Dedifferentiated amniotic fluid mesenchymal stem cell (primary cell): Measurements from ENCODE around the gene LDLRAD4.
"Not testable (repeated sequence)": the region's sequence is repeated elsewhere in the genome, so short reads cannot be mapped to it uniquely, and the experiment has no call there.

Experiments used
- DNase-seq: peaks from one replicate; pipeline ENCODE4 v3.0.0-alpha.2; 2016; ENCODE audit errors: extremely low spot score

The LDLRAD4 gene

DNA sequence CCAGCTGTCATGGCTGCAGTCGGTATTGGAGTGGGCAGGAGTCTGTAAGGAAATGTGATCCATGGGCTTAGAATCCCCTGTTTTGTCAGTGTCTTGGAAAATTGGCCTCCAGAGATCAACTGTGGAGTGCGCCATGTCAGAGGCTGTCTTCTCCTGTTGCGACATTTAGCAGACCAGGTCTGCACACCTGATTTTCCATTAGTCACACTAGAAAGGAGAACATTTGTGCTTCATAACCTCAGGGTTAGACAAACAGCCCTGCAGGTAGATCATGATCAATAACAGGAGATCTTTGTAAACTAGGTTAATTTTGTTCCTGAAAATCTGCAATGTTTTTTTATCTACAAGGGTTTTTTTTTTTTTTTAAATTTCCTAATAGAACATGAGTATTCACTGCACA lies 28.0 kb downstream of the LDLRAD4 start:
- DNase-seq = no peak

DNA sequence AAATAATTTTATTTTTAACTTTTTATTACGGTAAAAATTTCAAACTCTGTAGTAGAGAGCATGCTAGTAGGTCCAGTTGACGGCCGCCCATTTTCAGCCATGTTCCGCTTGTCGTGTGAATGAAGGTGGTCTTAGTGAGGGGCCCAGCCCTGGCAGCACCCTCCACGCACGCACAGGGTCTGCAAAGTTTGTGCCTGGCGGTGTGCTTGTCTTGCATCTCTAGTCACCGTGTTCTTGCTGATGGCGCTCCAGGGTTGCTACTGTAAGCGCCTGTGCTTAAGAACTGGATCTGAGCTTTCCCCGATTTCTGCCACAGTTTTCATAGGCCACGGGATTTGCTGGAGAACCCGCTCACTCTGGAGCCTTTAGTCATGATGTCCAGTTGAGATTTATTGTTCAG lies 28.9 kb downstream of the LDLRAD4 start:
- DNase-seq = no peak

DNA sequence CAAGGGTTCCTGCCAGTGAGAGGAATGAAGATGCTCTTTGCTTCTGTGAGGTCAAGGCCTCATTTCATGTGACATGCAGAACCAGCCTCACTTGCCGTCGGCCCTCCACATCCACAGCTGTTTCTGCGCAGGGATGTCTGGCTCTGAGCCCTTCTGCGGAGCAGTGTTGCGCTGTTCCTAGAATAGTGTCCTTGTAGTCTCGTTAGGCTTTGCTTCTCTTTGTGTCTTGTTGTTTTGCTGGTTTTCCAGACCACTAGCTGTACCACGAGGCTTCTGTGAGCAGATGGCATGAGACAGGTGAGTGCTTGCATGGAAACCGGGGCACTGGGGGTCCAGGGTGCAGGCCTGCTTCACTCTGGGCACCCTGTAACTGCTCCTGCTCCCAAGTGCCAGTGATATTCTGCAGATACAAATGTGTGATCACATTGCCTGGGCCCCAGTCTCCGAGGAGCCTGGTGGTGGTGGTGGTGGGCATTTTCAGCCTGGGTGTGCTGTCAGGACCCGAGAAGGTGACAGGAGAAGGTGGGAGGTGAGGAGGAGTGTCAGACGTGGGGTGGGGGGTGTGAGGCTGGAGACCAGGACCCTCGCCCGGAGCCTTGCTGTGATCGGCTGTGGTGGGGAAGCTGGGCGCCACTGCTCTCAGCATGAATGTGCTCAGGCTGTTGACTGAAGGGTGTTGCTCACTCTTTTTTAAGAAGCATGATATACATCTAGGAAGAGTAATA lies 34.3 kb downstream of the LDLRAD4 start:
- no peak for DNase-seq

DNA sequence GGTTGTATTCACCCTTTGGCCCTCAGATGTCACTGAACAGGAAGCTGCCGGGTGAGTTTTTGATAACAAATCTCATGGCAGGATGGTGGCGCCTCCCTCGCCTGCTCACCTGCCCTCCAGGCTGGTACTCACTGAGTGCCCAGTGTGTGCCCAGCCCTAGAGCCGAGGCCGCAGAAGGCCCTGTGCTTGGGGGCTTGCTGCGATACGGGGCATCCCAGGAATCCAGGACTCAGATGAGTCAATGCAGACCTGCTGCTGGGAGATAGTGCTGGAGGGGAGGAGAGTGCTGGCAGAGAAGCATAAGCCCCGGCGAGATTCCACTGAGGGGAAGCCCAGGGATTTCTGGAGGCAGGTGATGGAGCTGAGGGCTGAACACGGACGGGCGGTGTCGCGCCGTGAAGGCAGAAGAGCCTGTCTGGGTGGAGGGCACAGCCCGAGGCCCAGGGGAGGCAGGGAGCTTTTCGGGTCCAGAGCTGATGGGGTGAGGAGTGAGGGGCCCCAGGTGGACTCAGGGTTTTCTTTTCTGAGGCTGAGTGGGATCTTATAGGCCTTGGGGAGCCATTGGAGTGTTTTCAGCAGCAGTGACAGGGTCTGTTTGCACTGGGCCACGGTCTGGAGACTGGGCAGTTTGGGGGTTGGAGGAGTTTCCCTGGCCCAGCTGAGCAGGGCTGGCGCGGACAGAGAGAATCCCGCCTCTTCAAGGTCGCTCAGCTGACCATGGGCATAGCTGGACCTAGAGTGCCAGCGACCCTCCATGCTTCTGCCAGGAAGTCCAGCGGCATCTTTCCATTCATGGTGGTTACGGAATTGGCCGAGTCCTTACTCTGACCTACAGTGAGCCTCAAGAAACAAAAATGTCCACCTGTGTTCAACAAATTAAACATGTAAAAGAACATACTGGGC lies 35.5 kb downstream of the LDLRAD4 start:
- no peak for DNase-seq

DNA sequence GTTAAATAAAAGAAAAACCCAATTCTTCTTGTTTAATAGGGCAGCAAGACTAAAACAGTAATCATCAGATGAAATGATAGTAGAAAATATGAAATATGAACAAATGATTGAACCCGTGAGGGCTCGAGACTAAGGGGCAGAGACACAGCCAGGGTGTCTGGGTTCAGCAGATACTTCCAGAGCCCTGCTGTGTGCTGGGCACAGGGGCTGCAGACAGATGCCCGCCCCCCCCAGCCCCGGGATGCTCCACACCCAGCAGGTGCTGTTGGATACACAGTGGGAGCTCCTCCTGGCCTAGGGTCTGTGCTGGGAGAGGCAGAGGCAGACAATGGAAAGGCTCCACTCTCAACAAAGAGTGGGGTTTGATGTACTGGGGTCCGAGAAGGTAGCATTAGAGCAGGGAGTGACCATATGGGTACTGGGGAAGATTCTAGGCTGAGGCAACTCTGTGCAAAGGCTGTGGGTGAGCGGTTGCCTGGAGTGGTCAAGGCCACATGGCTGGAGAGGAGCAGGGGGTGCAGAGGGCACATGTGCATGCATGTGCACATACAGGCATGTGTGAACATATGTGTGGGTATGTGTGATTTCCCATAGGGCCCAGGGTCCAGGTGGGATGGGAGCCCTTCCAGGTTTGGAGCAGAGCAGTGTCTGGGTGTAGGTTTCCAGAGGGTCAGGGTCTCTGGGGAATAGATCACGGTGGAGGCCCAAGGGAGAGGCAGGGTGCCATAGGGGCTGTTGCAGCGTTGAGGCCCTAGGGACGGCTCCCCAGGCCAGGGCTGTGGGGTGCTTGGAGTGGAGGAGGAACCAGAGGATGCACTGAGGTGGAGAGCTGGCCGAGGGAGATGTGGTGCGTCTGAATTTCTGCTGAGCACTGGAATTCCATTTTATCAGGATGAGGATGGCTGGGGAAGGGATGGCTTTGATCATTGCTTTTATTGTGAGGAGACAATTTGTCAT lies 36.7 kb downstream of the LDLRAD4 start:
- no peak for DNase-seq

DNA sequence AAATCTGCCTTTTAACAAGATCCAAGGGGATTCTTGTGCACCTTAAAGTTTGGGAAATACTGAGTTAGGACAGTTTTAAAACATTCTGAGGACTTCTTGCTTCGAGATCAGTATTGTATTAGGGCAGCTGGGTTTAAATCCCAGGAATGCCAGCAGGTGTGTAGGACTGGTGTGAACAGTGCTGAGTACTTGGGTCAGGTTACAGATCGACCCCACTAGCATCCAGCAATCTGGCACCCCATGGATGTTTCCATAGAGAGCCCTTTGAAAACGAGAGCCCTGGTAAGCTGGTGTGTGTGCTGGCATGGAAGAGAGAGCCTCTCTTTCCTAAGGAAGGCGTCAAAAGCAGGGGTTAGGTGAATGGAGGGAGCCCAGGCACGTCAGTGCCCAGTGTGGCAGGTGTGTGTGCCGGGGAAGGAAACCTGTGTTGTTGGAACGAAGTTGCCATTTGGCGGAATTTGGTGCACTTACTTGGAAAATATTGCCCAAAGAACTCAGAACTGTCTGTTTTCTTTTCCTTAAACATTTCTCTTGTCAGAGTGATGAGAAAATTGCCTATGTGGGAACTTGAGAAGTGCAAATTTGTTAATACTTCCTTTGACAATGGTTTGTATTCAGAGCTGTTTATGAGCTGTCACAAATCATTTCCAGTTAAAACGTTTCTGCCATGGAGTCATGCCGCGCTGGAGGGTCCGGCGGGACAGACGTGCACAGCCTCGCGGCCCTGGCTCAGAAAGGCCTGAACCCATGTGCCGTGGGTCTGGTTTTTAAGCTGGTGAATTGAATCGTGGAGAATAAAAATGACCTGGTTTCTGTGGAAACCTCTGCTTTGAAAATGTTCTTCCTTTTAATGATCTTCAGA lies 38.1 kb downstream of the LDLRAD4 start:
- DNase-seq = no peak

DNA sequence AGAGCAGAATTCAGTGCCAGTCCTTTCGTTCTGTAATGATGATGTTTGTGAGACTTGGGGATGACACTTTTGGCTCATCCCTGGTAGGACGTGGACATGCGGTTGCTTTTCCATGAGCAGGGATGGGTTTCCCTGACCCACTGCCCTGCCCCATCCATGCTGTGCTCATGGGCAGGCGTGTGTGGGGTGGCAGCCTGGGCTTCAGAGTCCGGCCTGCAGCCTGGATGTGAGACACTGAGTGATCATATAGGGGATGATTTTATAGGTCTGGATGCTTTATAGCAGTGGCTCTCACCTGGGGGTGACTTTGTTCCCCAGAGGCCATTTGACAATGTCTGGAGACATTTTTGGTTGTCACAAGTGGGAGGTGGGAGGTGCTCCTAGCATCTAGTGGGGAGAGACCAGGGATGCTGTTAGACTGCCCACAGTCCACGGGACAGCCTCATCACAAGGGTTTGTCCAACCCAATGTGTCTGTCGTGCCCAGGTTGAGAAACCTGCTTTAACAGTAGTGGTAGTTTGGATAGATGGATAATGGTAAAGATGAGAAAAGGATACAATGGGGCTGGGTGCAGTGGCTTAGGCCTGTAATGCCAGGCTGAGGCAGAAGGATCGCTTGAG lies 38.9 kb downstream of the LDLRAD4 start:
- no peak for DNase-seq

DNA sequence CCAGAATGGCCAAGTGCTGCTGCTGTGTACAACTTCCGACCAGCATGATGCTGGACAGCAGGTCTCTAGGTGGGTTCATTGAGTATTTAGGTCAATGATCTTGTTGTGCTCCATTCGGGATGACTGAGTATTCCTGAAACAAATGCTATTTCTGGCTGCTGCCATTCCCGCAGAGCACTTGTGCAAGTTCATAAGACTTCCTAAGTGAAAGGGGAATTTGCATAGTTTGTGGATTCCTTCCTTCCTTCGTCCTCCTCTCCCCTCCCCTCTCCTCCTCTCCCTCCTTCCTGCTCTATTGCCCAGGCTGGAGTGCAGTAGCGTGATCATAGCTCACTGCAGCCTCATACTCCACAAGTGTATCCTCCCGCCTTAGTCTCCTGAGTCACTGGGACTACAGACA lies 40.4 kb downstream of the LDLRAD4 start:
- no peak for DNase-seq

DNA sequence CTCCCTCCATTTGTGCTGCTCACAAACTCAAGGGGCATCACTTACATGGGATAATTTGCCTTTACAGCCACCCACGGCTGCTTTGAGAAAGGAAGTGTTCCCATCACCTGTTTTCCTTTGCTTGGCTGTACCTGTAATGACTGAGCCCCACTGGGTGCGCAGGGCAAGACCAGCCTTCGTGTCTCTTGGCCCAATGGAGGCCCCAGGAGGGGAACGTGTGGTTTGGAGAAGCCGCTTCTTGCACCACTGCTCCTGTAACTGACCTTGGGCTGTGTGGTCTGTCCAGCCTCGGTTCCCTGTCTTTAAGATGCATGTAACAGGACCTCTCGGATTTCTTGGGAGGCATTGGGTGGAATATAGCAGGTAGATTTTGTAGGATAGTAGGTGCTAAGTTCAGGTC lies 41.1 kb downstream of the LDLRAD4 start:
- no peak for DNase-seq

DNA sequence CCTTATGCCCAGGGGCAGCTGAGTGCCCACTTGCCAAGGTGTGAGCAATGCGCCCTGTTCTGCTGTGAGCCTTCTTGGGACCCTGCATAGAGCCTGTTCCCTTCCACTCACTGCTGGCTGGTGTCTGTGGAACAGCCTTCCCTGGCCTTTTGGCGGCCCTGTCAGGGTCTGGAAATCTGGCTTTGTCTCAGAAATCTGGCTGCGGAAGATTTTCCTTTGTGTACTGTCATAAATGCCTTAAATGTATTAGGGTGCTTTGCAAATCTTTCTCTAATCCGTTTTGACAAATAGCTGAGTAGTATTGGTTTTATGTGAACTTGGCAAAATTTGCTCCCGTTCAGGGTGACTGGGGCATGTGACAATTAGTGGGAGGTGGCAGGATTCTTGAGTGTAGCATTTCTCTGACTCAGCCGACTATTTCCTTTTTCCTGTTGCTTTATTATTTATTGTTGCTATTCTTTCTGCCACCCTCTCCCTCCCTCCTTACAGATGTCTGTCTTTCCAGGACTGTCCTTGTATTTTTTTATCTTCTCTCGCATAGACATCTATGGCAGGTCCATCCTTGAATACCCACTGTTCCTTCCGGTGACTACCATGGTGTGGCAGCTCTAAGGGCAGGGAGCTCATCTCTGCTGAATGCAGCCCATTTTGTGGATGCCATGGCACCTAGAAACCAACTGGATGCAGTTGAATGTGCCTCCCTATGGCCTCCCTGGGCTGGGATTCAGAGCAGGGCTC lies 41.8 kb downstream of the LDLRAD4 start:
- DNase-seq = no peak

DNA sequence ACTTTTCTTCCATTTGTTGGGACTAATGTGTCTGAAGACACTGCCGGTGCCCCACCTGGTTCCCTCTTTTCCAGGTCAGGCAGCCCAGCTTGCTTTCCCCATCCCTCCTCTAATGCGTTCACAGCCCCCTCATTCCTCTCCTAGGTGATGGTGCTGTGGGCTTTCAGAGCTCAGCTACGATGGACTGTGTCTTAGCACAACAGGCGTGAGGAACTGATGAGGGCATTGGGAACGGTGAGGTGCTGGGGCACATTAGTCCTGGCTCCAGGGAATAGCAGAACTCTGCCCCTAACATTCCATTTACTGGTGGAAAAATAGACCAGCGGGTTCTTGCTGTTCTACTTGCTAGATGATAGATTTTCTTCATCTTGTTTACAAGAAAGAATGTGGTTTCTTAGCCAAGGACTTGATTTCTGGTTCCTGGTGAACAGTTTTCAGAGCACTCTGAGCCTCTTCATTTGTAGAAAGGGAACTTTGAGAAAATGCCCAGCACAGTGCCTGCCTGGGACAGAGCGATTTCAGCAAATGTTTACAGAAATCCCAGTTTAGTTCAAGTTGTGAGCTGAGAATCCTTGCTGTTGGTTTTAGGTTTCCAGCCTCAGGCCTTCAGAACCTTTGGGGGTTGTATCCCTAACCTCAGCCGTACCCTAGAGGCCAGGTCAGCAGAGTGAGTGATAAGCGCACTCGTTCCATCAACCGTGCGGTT lies 42.5 kb downstream of the LDLRAD4 start:
- DNase-seq = no peak

DNA sequence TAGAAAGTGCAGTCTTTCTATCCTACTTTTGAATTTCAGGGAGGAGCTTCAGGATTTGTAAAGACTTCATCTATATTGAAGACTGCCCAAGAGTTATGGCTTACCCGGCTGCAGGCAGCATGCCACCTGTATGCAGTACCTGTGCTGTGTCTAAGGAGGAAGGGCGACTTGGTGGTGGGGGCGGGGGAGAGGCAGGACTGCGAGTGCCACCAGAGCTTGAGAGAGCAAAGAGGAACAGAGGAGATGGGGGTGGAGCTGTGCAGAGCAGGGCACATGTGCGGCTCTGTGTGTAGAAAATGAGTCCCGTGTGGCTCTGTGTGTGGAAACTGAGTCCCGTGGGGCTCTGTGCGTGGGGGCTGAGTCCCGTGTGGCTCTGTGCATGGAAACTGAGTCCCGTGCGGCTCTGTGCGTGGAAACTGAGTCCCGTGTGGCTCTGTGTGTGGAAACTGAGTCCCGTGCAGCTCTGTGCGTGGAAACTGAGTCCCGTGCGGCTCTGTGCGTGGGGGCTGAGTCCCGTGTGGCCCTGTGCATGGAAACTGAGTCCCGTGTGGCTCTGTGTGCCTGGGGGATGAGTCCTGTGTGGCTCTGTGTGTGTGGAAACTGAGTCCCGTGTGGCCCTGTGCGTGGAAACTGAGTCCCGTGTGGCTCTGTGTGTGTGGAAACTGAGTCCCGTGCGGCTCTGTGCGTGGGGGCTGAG lies 43.2 kb downstream of the LDLRAD4 start:
- DNase-seq = no peak

DNA sequence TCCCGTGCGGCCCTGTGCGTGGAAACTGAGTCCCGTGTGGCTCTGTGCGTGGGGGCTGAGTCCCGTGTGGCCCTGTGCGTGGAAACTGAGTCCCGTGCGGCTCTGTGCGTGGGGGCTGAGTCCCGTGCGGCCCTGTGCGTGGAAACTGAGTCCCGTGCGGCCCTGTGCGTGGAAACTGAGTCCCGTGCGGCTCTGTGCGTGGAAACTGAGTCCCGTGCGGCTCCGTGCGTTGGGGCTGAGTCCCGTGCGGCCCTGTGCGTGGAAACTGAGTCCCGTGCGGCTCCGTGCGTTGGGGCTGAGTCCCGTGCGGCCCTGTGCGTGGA lies 43.8 kb downstream of the LDLRAD4 start:
- not testable (repeated sequence) for DNase-seq

DNA sequence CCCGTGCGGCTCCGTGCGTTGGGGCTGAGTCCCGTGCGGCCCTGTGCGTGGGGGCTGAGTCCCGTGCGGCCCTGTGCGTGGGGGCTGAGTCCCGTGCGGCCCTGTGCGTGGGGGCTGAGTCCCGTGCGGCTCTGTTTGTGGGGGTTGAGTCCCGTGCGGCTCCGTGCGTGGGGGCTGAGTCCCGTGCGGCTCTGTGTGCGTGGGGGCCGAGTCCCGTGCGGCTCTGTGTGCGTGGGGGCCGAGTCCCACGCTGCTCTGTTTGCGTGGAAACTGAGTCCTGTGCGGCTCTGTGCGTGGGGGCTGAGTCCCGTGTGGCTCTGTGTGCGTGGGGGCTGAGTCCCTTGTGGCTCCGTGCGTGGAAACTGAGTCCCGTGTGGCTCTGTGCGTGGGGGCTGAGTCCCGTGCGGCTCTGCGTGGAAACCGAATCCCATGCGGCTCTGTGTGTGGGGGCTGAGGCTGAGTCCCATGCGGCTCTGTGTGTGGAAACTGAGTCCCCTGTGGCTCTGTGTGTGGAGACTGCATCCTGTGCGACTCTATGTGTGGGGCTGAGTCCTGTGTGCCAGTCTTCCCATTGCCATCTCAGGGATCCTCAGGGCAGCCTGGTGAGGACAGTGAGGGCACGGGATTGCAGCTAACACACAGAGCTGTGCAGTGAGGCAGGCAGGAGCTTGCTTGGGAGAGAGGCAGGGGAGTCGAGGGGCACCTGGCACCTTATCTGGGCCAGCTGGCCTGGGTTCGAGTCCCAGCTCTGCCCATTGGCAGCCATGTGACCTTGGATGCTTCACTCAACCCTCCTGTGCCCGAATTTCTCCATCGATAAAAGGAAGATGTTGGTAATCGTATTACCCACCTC lies 44.5 kb downstream of the LDLRAD4 start:
- no peak for DNase-seq

DNA sequence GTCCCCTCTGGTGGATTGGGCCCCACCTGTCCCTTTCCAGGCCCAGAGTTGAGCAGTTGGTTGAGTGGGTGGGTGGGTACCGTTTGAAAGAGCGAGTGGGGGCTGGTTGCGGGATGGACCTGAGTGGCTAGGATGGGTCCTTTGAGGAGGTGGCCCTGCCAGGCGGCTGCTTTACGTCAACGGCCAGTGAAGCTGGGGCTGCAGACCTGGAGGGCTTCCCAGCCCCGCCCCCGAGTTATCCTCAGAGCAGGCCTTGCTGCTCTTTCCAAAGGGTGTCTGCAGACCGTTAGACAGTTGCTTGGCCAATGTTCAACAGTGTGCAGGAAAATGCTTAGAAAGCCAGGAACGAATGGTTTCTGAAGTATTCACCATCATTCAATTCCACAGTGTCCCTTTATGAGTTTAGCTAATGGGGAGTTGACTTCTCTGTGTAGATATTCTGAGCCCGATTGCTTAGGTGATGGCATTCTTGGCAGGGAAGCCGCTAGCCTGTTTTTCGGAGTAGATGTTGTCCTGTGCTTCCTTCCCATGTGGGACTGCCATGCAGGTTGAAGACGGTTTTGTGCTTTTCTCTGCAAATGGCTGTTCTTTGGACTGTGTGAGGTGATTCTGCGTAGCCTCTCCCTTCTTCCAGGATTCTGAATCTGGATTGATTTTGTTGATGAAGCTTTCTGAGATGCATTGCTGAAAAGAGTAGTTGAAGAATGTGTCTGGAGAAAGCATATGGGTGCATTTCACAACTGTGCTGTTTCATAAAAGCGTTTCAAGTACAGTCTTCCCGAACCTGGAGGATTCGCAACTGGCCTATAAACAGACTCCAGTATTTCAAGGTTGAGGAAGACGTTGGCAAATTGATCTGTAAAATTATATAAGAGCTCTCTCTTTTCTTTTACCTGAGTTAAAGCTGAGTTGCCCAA lies 45.8 kb downstream of the LDLRAD4 start:
- DNase-seq = no peak

DNA sequence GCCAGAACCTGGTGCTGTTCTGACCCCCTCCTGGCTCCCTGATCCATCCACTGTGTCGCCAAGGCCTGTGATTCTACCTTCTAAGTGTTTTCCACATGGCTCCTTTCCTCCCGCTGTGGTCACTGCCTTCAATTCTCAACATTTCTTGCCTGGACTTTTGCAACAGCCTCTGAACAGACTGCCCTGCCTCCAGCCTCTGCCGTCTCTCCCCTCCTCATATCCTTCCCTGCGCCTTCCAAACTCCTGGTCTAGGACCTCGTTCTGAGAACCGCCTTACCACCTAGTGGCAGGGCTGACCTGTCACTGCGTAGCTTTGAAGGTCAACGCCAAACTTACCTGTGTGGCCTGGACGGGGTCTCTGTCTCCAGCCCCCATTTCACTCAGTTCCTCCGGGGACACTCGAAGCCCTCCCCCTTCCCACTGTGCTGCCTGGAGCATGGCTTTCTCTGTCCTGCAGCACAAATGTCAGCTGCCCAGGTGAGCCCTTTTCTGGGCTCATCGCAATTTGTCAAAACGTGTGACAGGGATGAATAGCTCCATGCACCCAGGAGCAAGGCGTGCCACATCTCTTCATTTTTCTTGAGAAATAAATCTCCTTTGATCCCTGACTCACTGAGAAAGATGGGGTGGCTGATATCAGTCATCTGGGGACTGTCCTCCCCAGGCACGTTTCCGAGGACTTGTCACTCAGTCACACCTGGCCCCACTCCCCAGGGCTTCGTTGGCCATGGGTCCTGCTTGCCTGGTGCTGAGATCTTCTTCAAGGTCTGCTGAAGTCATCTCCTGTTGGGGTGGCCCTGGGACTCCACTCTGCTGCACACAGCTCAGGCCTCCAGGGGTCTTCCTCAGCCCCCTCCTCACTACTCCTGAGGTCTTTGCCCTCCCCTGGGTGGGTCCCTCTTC lies 46.7 kb downstream of the LDLRAD4 start:
- DNase-seq = no peak
